WERI-Rb-1 (cell line): ENCODE results near the gene VSTM2L.
A peak's percentile ranks its signal among the peaks of the same experiment; 100 is the strongest.

Experiments used
- DNase-seq: peaks from one replicate; pipeline ENCODE4 v3.0.0-alpha.2; 2020
- H3K27ac ChIP-seq: fragments of 250-450 bp; sonication (Bioruptor Pico); 2 replicates; pipeline ENCODE4 v1.5.1; 2020; ENCODE audit warnings: mild to moderate bottlenecking, moderate library complexity
- H3K27me3 ChIP-seq: fragments of 250-450 bp; sonication (Bioruptor Pico); 2 replicates; pipeline ENCODE4 v1.5.1; 2021; ENCODE audit warnings: mild to moderate bottlenecking, low read depth, moderate library complexity; ENCODE audit not compliant: insufficient read depth, severe bottlenecking
- H3K36me3 ChIP-seq: fragments of 250-450 bp; sonication (Bioruptor Pico); 2 replicates; pipeline ENCODE4 v1.5.1; 2020; ENCODE audit warnings: mild to moderate bottlenecking, moderate library complexity
- H3K4me3 ChIP-seq: 2 replicates; pipeline ENCODE4 v1.5.1; 2011; ENCODE audit warnings: low read depth, mild to moderate bottlenecking, control low read depth, low read length
- H3K9me3 ChIP-seq: fragments of 250-450 bp; sonication (Bioruptor Pico); 2 replicates; pipeline ENCODE4 v1.5.1; 2021; ENCODE audit warnings: mild to moderate bottlenecking, moderate library complexity; ENCODE audit not compliant: severe bottlenecking
- TF ChIP-seq, protein P1 (sequence below): IDR thresholded peaks from 2 replicates; pipeline ENCODE4 v1.5.1; 2011; ENCODE audit warnings: low read depth, mild to moderate bottlenecking, control low read depth, inconsistent platforms, low read length

Gene VSTM2L

DNA sequence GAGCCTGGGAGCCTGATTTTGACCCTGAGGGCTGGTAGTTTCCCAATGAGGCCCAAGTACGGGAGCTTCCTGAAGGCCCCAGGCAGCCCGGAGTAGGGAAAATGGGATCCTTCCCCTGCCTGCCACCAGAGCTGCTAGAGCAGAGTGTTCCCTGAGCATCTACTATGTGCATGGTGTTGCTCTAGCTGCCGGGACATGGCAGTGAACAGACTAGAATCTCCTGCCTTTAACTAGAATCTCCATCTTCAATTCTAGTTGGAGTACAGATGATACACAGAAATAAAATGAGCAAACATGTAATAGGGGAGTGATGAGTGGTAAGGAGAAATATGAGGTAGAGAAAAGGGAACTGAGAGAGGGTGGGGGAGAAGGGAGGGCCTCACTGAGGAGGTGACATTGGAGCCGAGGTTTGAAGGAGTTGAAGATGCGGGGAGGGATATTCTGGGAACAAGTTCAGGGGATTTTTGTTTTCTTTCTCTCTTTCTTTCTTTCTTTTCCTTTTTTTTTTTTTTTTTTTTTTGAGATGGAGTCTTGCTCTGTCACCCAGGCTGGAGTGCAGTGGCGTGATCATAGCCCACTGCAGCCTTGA is 18.5 kb downstream of the VSTM2L start:
- H3K36me3 ChIP-seq: no peaks in the 10 kb centered on the region
- no peak for DNase-seq
- no peak overlapping the region for H3K4me3 ChIP-seq
- H3K27ac ChIP-seq: no peak overlapping the region
- H3K9me3 ChIP-seq: no peaks in the 10 kb centered on the region
- TF ChIP-seq, protein P1, sequence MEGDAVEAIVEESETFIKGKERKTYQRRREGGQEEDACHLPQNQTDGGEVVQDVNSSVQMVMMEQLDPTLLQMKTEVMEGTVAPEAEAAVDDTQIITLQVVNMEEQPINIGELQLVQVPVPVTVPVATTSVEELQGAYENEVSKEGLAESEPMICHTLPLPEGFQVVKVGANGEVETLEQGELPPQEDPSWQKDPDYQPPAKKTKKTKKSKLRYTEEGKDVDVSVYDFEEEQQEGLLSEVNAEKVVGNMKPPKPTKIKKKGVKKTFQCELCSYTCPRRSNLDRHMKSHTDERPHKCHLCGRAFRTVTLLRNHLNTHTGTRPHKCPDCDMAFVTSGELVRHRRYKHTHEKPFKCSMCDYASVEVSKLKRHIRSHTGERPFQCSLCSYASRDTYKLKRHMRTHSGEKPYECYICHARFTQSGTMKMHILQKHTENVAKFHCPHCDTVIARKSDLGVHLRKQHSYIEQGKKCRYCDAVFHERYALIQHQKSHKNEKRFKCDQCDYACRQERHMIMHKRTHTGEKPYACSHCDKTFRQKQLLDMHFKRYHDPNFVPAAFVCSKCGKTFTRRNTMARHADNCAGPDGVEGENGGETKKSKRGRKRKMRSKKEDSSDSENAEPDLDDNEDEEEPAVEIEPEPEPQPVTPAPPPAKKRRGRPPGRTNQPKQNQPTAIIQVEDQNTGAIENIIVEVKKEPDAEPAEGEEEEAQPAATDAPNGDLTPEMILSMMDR: no peak
- no peaks in the 10 kb centered on the region for H3K27me3 ChIP-seq

DNA sequence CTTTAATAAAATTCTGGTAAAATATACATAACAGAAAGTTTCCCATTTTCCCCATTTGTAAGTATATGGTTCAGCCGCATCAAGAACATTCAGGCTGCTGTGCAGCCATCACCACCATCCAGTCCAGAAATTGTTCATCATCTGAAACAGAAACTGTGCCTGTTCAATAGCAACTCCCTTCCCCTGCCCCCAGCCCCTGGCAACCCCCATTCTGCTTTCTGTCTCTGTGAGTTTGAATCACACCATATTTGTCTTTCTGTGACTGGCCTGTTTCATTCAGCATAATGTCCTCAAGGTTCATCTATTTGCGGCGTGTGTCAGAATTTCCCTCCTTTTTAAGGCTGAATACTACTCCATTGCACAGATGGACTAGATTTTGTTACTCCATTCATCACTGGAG is 19.1 kb downstream of the VSTM2L start:
- Histone ChIP-seq H3K27me3 (no peaks in the 10 kb centered on the region), H3K27ac (no peak overlapping the region), H3K9me3 (no peaks in the 10 kb centered on the region), H3K4me3 (no peak overlapping the region), H3K36me3 (no peaks in the 10 kb centered on the region)
- no peak for DNase-seq
- TF ChIP-seq, protein P1: no peak

DNA sequence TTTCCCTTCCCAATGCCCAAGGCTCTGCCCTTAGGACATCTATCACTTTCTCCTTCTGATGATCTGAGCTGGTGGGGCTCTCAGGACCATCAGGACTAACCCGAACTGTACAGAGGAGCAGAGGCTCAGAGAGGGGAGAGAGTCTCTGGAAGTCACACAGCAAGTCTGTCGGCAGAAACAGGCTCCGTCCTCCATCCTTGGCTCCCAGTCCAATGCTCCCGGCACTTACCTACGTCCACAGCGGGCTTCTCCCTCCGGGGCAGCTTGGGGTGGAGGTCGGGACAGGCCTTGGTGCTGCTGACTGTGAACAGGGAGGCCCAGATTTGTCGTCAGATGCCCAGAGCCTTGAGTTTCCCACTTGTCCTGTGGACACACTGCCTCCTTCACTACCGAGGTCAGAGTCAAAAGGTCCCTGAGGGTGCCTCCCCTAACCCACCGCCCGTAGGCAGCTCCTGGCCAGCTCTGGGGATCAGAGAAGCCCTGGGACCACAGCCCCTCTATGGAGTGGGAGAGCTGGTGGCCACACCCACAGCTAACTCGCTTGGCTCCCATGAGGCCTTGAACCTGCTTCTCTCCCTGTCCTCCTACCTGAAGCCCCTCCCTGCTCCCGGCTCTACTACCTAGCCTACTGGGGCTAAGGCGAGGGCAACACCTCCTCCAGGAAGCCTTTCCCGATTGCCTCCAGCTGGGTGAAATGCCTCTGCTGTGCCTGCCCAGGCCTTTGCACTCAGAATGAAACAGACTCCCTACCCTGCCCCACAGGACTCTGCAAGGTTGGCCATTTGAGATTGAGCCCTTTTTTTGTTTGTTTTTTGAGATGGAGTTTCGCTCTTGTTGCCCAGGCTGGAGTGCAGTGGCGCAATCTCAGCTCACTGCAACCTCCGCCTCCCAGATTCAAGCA is 22.6 kb downstream of the VSTM2L start:
- DNase-seq: no peak
- Histone ChIP-seq H3K36me3 (no peaks in the 10 kb centered on the region), H3K27ac (no peak overlapping the region), H3K9me3 (no peaks in the 10 kb centered on the region), H3K4me3 (no peak overlapping the region), H3K27me3 (no peaks in the 10 kb centered on the region)
- TF ChIP-seq, protein P1: no peak

DNA sequence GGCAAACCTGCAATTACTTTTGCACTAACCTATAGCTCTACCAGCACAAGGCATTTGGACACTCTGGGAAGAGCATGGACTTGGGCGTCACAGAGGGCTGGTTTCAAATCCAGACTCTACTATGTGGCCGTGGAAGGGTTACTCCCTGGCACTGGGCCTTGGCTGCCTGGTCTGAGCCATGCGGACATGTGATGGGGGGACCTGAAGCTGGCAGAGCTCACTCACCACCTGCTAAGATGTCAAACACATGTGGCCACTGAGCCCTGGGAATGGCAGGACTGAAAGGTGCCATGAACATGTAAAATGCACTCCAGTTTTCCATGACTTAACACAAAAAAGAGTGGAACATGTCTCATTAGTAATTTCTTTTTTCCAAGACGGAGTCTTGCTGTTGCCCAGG is 23.7 kb downstream of the VSTM2L start:
- no peaks in the 10 kb centered on the region for H3K27me3 ChIP-seq
- H3K4me3 ChIP-seq: no peak overlapping the region
- DNase-seq: no peak
- no peaks in the 10 kb centered on the region for H3K9me3 ChIP-seq
- no peak overlapping the region for H3K27ac ChIP-seq
- no peaks in the 10 kb centered on the region for H3K36me3 ChIP-seq
- TF ChIP-seq, protein P1: no peak

DNA sequence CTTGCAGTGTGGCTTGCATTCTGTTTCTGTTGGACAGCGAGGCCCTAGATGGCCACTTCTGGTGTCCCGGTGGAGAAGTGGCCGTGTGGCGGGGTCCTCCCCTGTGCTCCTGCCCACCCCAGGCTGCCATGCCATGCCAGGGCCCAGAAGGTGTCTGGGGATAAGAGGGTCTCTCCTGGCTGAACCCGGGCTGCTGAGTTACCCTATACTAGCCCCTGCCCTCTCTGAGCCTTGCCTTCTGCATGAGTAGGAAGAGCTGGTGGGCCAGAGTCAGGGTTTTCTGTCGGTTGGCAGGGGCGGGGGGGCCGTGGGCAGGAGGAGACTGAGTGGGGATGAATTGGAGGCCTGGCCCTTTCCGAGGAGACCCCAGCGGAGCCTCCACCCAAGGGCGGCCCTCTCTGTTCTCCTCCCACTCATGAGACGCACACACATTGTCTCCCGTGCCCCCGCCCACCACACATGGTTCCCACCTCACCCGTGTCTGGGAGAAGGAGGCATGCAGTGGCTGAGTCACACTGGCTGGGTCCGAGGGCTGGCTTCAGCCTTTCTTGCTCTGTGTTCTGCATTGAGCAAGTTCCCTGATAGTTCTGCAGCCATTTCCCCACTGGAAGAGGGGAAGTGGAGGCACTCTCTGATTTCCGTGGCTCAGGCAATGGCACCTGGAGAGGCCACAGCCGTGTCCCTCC is 24.6 kb downstream of the VSTM2L start:
- TF ChIP-seq, protein P1: no peak
- peak overlapping the region; percentile 85; the same call in 1 of the 2 replicates for H3K27ac ChIP-seq
- DNase-seq: no peak
- no peaks in the 10 kb centered on the region for H3K27me3 ChIP-seq
- no peaks in the 10 kb centered on the region for H3K9me3 ChIP-seq
- H3K4me3 ChIP-seq: no peak overlapping the region
- no peaks in the 10 kb centered on the region for H3K36me3 ChIP-seq
